HepG2 (cell line): ENCODE results near the gene CBLN1.

Source experiments
- AHR ChIP-seq: IDR thresholded peaks from 2 replicates; pipeline ENCODE4 v1.6.1; 2018; ENCODE audit warnings: missing genetic modification reagents, missing compliant biosample characterization
- ARID2 ChIP-seq: sonication (generic); formaldehyde crosslinking; IDR thresholded peaks from 2 replicates; pipeline ENCODE4 v1.8.1; 2022; ENCODE audit warnings: mild to moderate bottlenecking, missing genetic modification reagents, borderline replicate concordance
- CCAR2 ChIP-seq: fragments of 200-400 bp; formaldehyde crosslinking; optimal IDR thresholded peaks from 2 replicates; pipeline ENCODE3; 2018; ENCODE audit warnings: low read depth, mild to moderate bottlenecking, low read length, moderate library complexity
- ELF1 ChIP-seq: sonication (generic); formaldehyde crosslinking; IDR thresholded peaks from 2 replicates; pipeline ENCODE4 v1.4.0; 2020; ENCODE audit warnings: missing genetic modification reagents
- ZNF576 ChIP-seq: sonication (generic); formaldehyde crosslinking; IDR thresholded peaks from 2 replicates; pipeline ENCODE4 v1.4.0; 2020; ENCODE audit warnings: mild to moderate bottlenecking, missing genetic modification reagents

- TF ChIP-seq ZNF576 (CRISPR knock-in tag) (no peak), ELF1 (CRISPR knock-in tag) (no peak), CCAR2 (no peak), ARID2 (no peak), AHR (CRISPR knock-in tag) (no peak)
Measured at GRCh38 chr16:49269201-49269600, 12.4 kb downstream of the CBLN1 start.
